A673 (cell line): ENCODE data around the gene SRRM4.

Experiments used
- CTCF ChIP-seq: fragments of 300-800, 200-600 bp; sonication (generic); conservative IDR thresholded peaks from 2 replicates; pipeline ENCODE4 v1.5.1; 2017; ENCODE audit warnings: low read depth, mild to moderate bottlenecking, antibody characterized with exemption, low read length, moderate library complexity, mixed read lengths
- EZH2 ChIP-seq: fragments of 200-600 bp; sonication (generic); IDR thresholded peaks from 2 replicates; pipeline ENCODE4 v1.6.1; 2017; ENCODE audit warnings: borderline replicate concordance, low read depth, mild to moderate bottlenecking, mixed read lengths, antibody characterized with exemption, low read length; ENCODE audit not compliant: poor library complexity, severe bottlenecking

GRCh38 chr12:119096429-119097202 lies 115.3 kb downstream of the SRRM4 start:
- no peak for TF ChIP-seq CTCF
- TF ChIP-seq EZH2: no peak
